ENCODE measurements around the gene FLT1. TPM values are rescaled to one million over a fixed set of nuclear protein-coding genes. Genes with fewer than 3 reads are reported as not detected.

Gene FLT1
- polyA plus RNA-seq, 1 donor = 16.2 TPM

DNA sequence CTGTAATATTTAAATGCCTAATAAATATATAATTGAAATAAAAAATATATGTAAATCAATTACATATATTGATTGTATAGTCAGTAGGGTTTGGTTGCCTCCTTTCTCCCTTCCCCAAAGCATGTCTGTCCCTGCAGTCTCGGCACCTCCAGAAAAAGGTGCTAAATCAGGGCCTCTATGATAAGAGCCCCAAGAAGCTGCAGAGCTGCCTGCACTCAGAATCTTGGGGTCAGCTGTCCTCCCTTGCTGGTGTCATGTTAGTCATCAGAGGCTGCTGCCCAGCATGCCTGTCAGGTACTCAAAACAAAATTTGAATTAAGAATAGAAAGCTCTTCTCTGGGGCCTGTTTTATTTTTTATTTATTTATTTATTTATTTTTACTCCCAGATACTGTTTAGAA lies 9.8 kb downstream of the FLT1 start:
- no peak for DNase-seq

DNA sequence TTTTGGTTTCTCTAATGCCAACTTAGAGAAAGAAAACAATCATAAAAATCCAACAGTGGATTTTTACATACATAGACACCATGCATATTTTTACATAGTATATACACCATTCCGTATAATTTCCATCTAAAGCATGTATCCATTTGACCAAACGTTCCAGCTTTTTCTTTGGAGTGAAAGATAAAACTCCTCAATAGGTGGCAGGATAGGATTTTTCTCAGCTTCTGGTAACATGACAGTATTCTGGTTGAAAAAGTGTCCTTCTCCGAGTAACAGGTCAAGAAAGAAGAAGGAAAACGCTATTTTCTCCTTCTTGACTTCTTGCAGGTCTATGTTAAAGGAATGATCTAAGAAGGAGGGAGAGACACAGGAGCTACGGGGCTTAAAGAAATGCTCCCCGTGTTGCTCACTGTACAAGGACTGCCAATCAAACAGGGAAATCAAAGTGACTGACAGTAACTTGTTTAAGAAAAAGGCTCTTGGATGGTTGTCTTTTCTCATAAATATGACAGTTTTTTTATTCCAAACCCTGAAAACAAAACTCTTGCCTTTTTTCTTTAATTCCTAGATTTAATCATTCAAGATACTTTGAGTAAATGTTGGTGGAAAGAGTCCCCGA lies 11.5 kb downstream of the FLT1 start:
- no peak for DNase-seq

DNA sequence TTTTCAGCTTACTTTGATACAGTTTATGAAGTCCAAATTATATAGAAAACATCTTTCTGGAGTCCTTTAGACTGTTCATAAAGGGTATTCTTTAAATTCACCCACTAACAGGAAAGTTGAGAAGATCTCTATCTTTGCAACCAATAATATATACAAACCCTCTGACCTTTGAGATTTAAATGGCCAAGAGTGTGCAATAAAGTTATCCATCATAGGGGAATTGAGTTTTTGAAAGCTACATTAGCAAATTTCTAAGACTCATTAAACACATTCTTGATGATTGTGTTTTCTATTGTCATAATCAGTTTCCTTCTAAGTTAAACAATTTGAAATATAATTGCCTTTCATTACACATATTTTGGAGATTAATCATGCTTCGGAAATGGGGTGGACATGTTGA lies 15.9 kb downstream of the FLT1 start:
- DNase-seq = no peak

DNA sequence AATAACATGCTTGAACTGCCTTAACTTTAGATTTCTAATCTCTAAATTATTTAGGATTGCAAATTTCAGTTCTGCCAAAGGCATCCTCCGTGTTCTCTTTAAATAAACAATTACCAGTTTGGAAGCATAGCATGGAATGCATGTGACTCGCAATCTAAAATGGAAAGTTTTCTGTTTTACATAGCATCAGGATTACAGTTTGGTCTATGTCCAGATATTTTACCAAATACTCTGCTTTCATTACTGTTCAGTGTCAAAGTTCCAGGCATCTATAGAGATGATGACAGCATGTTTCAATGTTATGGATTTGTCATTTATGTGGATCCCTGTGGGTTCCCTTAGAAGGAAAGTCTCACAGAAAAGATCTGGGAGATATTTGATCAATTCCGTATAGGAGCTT lies 16.8 kb downstream of the FLT1 start:
- DNase-seq = no peak

DNA sequence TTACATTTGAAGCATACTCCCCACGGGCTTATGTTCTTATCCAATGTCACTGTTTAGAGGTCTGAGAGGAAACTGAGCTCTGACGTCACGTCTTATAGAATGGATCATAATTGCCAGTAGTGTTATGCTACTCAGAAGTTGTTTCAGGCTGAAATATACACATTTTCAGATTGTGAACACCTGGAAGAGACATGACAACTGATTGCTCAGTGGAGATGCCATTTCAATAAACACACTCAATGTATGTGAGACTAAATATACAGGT lies 17.3 kb downstream of the FLT1 start:
- no peak for DNase-seq

DNA sequence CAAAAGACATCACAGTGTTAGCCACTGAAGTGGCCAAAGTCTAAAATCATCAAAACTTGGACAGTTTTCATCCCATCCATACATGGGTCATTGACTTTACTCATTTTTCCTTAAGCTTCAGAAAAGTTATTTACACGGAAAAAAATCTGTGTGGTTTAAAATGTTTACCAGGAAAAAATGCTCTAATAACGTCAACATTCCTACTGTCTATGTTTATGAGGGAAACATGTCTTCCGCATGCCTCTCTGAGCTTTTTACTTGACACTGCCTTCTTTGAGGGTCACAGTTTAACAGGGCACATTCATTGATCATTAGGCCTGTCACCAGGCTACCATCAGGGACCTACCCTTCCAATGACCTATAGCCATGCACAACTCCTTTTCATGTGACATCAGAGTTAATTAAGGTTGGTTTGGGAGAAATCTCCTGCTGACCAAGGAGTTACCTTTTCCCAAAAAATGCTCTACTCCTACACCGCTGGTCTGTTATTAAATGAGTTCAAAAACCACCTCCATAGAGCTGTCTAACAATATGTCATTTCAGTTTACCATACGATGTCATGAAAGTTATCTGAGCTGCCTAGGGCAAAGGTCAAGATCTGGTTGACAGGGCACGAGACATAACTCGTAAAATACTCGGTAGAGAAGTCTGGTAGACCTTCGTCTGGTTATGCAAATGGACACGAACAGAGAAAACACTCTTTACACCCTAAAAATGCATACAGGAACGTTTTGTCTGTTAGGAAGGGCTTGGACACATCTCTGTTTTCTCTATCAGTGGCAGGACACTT lies 17.8 kb downstream of the FLT1 start:
- DNase-seq = no peak

DNA sequence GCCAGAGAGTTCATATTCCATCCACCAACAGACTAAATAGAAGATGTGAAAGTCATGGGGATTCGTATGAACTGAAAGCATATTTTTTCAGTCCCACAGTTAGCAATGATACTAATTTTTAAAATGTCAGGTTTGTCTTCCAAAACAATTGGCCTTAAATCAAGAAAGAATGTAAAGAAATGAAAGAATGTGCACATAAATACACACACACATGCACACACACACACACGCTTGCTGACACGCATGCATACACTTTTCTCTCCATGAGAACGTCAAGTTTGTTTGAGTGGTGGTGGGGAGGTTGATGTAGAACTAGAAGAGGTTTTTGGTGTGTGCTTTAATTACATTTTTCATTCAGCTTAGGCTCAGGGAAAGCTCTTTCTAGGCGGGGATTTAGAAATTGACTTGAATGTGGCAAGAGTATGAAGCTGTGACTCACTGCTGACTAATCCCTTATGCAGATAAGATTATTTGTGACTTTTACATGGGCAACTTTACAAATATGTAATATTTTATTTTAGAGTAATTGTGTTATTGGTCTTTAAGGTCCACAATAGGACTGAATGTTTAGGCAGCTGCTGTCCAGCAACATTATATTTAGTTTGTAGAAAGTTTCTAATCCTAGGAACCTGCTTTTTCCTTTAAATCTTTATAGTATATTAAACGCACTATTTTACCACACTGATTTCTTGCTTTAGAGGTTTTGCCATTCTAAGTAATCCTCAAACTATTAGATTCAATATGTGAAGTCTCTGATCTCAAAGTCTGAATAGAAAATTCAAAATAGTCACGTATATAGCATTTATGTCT lies 18.8 kb downstream of the FLT1 start:
- no peak for DNase-seq

DNA sequence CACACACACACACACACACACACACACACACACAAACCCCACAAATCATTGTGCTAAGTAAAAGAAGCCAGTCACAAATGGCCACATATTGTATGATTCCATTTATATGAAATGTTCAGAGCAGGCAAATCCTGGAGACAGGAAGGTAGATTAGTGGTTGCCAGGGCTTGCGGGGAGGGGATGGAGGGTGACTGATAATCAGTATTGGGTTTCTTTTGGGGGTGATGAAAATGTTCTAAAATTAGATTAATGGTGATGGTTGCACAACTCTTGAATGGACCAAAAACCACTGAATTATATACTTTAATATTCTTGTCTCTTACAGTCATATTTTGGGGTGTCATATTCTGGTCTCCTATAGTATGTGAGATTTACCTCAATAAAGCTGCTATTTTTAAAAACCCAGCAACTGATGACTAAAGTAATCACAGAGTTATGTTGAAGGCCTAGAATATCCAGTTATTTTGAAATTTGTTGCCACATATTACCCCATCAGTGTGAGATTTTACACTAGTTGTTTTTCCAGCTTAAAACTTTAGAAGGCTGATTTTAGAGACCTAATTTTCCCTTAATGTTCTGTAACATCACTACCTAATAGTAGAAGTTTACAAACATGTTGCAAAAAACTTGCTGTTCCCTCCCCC lies 20.3 kb downstream of the FLT1 start:
- DNase-seq = no peak

DNA sequence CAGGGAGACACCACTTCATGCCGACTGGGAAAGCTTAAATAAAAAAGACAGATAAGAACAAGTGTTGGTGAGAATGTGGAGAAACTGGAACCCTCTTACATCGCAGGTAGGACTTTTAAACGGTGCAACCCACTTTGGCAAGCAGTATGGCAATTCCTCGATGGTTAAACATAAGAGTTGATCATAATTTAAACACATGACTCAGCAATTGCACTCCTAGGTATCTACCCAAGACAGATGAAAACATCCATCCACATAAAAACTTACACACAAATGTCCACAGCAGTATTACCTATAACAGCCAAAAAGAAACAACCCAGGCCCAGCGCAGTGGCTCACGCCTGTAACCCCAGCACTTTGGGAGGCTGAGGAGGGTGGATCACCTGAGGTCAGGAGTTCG lies 21.9 kb downstream of the FLT1 start:
- DNase-seq = no peak

DNA sequence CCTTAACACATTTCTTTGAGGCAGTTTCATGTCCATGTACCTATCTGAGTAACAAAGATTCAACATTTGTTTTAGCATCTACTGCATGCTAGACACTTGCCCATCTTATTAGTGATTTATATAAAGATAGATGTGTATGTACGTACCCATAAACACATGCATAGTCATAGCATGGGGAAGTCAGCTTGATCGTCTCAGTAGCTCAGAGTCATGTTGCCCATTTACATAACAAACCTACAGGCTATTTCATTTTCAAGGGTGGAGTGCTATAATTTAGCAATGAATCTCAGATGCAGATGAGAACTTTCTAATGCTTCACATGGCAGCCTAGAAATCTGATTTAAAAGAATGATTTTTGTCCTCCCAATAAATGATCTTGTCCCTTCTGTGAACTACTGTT lies 23.5 kb downstream of the FLT1 start:
- DNase-seq = no peak

DNA sequence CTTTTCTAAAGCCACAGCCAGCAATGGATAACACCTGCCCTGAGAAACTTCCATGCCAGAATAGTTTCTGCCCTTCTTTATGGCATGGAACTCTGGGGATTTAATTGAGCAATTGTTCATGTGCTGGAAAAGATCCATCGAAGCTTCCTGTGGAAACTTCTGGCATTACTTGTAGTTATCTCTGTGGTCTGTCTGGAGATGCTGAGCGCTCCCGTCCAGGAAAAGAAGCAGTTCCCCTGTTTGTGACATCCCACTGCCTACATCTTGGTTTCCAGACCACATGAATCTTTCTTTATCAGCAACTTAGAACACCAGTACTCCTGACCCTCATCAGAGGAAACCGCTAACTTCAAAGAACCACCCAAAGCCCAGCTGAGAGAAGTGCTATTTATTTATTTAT lies 24.6 kb downstream of the FLT1 start:
- DNase-seq = no peak

DNA sequence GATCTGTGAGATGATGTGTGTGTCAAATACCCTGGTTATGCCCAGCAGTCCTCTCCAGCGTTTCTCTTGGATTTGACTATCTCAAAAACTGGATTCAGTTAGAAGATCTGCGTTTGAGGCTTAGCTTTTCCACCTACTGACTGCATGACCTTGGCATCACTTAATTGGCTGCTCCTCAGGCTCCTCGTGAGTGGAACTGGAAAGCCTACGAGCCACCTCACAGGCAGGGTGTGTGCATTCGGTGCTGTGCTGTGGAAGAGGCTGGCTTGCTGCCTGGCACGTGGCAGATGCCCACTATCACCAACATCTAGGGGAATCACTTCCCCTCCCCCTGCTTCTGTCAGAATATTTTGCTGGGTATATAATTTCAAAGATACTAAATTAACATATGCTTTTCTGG lies 25.6 kb downstream of the FLT1 start:
- no peak for DNase-seq

DNA sequence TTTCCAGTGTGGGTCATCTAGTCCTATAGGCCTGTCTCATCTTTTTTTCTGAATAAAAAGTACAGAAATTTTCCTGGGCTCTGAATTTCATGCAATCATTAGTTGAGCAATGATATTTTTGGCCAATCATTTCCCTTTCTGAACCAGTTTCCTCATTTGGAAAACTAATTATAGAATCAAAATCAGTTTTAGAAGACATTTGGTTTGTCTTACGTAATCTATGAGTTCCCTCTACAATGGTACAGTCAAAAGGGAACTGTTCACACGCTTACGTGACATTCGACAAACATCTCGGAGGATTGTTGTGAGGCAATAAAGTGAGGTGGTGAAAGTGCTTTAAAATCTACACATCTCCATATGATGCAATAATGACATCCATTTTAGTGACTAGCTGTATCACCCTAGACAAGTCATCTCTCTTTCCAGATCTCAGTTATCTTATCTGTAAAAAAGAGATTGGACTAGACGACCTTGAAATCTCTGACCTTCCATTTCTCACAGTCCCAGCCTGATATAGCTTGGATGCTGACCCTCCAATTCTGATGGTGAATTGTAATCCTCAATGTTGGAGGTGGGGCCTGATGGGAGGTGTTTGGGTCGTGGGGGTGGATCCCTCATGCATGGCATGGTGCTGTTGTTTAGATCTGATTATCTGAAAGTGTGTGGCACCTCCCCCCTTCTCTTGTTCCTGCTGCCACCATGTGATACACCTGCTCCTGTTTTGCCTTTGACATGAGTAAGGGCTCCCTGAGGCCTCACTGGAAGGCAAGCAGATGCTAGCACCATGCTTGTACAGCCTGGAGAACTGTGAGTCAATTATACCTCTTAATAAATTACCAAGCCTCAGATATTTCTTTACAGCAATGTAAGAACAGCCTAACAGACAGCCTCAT lies 26.7 kb downstream of the FLT1 start:
- DNase-seq = no peak

DNA sequence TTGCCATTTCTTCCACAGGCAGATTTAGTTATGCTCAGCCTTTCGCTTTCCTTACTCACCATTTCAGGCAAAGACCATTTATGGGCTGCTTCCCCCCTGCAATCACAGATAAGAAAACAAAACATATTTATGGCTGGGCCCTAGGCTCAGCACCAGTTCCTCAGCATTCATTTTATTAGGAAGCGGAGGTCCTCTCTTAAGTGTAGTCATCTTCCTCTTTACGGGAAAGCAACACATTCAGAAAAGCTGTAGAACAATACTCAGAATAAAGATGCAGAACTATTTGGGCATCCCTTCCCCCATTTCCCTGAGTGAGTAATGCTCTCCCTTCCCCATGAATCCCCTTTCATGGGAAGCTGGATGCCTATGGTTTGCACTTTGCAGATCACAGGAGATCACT lies 27.9 kb downstream of the FLT1 start:
- no peak for DNase-seq

DNA sequence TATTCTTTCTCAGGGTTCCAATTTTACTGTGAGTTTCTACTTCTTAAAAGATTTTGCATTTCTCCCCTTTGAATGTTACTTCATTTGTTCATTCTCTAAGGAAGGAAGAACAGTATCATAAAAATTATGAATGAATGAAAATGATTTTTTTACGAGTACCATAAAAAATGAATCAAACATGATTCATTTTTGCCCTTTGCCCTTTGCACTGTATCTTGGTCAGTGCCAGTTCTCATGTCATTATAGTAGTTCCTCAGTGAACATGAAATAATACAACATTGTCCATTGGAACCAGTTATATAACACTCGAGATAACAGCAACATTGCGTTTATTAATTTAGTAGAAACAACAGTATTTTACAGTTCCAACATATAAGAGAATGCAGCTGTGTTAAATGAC lies 28.8 kb downstream of the FLT1 start:
- no peak for DNase-seq

DNA sequence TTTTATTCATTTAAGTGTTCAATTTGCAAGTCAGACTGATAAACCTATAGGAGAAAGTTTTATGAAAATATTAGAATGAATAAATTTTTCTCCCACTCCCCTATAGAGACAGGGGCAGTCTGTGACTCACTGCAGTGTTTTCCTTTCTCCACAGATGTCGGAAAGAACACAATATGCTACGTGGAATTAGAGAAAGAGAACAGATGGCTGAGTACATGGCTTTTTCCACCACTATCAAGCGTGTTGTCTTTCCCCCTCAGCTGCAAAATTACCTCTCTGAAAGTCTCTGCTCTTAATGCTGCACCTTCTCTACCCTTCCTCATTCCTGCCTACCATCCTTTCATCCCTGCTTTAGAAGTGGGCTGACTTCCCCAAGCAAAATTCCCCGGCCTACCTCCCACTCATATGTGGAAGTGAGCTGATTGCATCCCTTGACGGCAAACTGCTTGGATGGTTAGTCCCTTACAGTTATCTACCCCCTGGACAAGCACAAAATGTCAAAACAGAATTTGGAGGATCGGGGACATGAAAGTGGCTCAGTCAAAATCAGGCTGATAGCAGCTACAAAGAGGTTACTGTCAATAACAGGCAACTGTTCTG lies 30.0 kb downstream of the FLT1 start:
- no peak for DNase-seq

DNA sequence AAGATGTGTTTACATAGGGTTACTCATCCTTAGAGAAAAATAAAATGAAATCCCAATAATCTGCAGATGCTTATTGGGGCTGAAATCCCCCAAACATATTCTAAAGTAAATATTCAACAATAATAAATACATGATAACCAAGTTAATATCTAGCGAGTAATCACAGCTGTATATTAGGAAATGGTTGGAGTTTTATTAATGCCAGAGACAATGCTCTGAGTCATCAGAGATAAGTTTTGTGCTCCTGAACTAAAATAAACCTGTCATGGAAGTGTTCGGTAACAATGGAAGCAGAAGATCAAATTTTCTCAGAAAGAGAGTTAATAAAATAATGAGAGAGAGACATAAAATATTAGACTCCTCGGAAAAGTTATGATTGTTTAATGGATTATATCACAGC lies 31.4 kb downstream of the FLT1 start:
- DNase-seq = no peak

DNA sequence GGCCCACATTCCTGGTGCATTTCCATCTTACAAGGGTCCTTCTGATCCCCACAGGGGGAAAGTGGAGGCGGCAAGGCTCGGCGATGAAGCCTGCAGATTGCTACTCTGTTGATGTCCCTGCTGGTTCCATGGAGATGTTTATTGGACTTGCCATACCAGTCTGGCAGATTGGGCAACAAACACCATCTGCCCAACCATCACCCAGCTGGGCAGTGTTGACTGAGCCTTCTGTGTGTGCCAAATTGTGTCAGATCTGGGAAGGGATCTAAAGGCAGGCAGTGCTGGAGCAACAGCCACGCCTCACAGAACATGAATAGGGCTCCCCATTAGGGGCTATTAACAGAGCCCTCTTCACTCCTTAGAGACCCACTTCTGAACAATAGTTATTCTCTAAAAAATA lies 35.0 kb downstream of the FLT1 start:
- no peak for DNase-seq

DNA sequence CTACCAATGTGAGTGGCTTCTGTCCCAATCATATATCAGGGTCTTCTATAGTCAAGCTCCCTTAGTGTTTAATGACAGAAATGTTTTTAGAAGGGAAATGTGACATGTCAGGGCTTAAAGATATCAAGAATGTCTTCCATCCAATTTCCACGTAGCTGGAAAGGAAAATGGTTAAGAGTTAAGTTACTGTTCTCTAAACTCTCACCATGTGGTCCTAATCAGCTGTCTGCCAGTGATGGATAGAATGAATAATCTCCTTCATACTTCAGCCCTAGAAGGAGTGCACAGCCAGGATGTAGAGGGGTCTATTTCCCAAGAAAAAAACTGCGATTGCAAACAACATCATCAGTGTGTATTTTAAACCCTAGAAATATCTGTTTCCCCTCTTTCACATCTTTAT lies 36.3 kb downstream of the FLT1 start:
- DNase-seq = no peak

DNA sequence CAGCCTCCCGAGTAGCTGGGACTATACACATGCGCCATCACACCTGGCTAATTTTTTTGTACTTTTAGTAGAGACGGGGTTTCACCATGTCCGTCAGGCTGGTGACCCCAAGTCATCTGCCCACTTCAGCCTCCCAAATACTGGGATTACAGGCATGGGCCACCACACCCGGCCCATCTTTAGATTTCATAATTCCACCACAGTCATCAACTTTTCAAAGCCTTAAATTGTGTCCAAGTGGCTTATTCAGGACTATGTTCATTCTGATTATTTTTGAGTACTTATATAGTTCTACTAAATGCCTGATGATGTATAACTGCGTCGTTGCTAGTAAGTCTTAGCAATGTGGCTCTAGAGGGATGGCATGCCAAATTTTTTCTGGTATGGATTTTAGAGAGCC lies 36.9 kb downstream of the FLT1 start:
- no peak for DNase-seq

DNA sequence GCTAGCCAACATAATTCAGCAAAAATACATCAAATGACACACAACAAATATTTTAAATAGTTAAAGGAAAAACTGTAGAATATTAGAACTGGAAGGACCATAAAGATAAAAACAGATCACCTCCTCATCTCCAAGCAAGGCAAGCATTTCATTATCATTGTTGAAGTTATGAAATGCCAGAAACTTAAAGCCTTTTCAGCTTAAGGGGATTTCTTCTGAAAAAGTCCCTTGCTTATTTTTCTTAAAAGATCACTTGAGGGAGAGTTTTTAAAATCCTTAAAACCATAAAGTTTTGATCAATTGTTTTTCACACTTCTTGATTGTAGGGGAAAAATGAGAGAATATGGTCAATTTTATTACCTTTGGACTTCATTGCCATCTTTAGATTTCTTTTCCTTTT lies 37.4 kb downstream of the FLT1 start:
- no peak for DNase-seq

DNA sequence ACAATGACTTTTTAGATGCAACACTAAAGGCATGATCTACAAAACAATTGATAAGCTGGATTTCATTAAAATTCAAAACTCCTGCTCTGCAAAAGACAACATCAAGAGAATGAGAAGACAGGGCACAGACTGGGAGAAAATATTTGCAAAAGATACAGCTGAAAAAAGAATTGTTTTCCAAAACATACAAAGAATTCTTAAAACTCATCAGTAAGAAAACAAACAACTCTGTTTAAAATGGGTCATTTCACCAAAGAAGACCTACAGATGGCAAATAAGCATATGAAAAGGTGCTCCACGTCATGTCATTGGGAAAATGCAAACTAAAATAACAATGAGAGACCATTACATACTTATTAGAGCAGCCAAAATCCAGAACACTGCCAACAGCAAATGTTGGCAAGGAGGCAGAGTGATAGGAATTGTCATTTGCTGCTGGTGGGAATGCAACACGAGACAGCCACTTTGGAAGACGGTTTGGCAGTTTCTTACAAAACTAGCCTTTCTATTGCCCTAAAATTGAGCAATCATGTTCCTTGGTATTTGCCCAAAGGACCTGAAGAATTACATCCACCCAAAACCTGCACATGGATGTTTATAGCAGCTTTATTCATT lies 39.2 kb downstream of the FLT1 start:
- DNase-seq = no peak
